GM20000 (cell line): Measurements from ENCODE around the gene PYGO1.

ENCODE experiments used
- DNase-seq: peaks from one replicate; pipeline ENCODE4 v3.0.0; 2012; ENCODE audit warnings: low spot score
- CTCF ChIP-seq: IDR thresholded peaks from 2 replicates; pipeline ENCODE4 v1.5.1; 2012; ENCODE audit warnings: mild to moderate bottlenecking, control low read depth; ENCODE audit errors: extremely low read depth, missing control alignments

The PYGO1 gene

GRCh38 chr15:55590788-55591187 lies 2.6 kb upstream of the PYGO1 start:
- no peak for DNase-seq
- TF ChIP-seq CTCF, result no peak

DNA sequence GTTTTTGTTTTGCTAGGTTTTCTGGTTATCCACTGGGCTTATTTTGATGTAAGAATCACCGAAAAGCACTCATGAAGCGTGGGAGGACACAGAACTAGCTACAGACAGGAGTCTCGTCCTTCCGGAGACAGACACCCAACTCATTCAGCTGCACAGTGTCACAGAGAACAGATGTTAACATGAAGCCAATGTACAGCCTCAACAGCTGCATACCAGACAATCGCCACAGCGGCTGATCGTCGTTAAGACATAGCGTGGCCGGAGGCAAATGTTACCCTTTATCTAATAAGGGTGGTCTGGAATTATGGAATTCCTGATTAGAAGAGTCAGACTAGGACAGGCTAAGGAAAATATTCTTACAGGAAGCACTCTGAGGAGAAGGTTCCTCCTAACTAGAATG lies 1.1 kb upstream of the PYGO1 start:
- DNase-seq, result no peak
- no peak for TF ChIP-seq CTCF

DNA sequence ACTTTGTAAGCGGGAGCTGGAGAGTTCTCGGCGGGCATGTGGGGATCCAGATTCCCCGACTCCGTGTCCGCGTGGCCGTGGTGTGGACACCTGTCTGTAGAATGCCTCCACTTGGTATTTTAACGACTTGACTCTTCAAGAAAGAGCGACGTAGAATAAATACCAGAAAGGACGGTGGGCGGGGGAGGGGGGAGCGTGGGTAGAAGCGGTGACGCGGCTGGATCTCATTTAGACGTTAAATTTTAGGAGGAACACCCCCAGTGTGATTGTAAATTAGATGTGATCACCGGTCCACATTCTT lies 620 bp upstream of the PYGO1 start:
- no peak for DNase-seq
- TF ChIP-seq CTCF, result no peak

DNA sequence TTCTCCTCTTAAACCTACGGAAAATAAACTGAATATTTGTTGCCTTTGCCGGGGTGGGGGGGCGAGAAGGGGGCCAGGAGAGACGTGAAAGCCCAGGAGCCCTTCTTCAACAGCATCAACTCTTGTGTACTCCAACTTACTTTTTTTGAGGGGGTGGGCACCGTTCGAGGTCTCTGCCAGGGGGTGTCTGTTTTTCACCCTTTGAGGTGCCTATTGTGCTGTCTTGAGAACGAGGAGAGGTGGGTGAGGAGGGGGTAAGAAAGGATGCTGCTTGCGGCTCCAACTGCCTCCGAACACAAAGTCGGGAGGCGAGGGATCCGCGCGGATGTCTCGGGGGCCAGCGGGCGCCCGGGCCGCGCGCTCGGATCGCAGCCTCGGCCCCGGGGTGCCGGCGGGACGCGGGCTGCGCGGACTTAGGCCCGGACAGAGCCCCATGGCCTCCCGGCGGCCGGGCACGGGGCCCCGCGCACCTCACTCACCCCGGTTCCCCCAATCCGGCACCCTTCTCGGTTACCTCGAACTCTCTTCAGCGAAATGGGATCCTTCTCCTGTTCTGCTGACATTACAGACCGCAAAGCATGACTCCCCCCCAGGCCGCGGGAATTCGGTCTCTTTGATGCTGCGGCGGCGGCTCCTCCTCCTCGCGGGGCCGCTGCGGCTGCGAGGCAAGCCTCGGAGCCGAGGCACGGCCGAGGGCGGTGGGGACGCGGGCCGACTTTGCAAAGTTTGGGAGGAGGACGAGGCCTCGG lies 650 bp downstream of the PYGO1 start:
- no peak for DNase-seq
- TF ChIP-seq CTCF, result no peak

DNA sequence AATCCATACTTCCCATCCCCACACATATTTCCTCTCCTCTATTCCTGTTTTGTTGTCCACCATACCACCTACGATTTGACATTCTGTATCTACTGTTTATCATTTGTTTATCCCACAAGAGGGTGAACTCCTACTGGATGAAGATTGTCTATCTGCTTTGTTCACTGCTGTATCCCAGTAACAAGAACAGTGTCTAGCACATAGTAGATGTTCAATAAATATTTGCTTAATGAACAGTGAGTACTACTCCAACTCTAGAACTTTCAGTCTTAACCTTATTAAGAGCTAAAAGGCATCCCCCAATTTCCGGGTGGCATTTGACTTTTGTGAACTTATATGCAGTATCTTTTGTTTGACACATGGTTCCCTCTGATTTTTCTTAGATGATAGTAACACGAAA lies 1.3 kb downstream of the PYGO1 start:
- DNase-seq, result no peak

GRCh38 chr15:55576943-55577342 lies 11.2 kb downstream of the PYGO1 start:
- DNase-seq, result no peak
- TF ChIP-seq CTCF, result no peak

More for the DNA sequence above, 1.3 kb downstream of the PYGO1 start:
- TF ChIP-seq CTCF, result no peak

DNA sequence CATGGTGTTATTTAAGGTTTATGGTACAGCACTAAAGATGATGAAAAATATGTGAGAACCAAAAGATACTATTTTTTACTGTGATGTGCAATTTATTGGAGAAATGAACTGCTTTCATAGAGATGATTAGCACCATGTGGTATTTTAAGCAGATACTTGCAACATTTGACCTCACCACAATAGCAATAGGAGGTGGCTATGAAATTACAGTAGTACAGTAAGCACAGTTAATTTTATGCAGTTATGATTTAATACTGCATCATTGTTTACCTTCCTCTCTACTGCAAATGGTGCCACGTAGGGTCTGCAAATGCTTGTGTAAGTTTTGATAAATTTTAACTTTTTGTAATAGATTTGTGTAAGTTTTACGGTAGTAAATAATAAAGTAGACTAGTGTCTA lies 14.0 kb downstream of the PYGO1 start:
- TF ChIP-seq CTCF, result no peak

DNA sequence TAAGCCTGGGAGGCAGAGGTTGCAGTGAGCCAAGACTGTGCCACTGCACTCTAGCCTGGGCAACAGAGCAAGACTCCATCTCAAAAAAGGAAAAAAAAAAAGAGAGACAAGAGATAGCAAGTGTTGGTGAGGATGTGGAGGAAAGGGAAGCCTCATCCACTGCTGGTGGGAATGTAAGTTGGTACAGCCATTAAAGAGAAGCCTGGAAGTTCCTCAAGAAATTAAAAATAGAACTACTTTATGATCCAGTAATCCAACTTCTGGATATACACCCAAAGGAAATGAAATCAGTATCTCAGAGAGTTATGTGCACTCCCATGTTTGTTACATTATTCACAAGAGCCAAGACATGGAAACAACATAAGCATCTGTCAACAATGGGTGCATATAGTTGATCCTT lies 14.9 kb downstream of the PYGO1 start:
- no peak for DNase-seq
- no peak for TF ChIP-seq CTCF

More for the DNA sequence above, 14.0 kb downstream of the PYGO1 start:
- DNase-seq, result no peak
